H1 (cell line): Measurements from ENCODE around the gene RNF2. TPM values are rescaled to one million over a fixed set of nuclear protein-coding genes. Genes with fewer than 3 reads are reported as not detected.

Experiments used
- CTCF ChIA-PET: fragments of 300-600 bp; sonication (Branson Sonifier 250); formaldehyde crosslinking; loops from one replicate; lab custom pipeline; 2021; ENCODE audit not compliant: partially characterized antibody; lab: Charles Lee
- POLR2A ChIA-PET: fragments of 300-600 bp; sonication (Branson Sonifier 250); formaldehyde crosslinking; loops from one replicate; lab custom pipeline; 2021; ENCODE audit warnings: inconsistent platforms; ENCODE audit not compliant: partially characterized antibody; lab: Charles Lee
- DNase-seq, 2 experiments: peaks; one replicate each; pipeline versions ENCODE4 v3.0.0 to v3.0.0-alpha.2; 2010 to 2022; ENCODE audit warnings: low spot score in 2 of 2, low read depth in 1 of 2, mixed read lengths in 1 of 2
- FAIRE-seq: peaks from 2 replicates; lab custom pipeline; 2011; peaks lifted over from hg19 to GRCh38; lab: Jason Lieb, UNC
- H2AFZ ChIP-seq: 2 replicates; pipeline ENCODE4 v1.8.1; 2012; ENCODE audit warnings: low read length, inconsistent platforms
- H2AK5ac ChIP-seq: 2 replicates; pipeline ENCODE4 v1.6.1; 2013; ENCODE audit warnings: low read depth, low read length
- H2BK120ac ChIP-seq: replicated peaks from 2 replicates; pipeline ENCODE3; 2013; ENCODE audit warnings: low read depth, low read length, inconsistent platforms
- H2BK12ac ChIP-seq: 2 replicates; pipeline ENCODE4 v1.6.1; 2013; ENCODE audit warnings: low read depth, low read length
- H2BK15ac ChIP-seq: 2 replicates; pipeline ENCODE4 v1.6.1; 2013; ENCODE audit warnings: low read length
- H2BK20ac ChIP-seq: 2 replicates; pipeline ENCODE4 v1.6.1; 2013; ENCODE audit warnings: low read length
- H2BK5ac ChIP-seq: 2 replicates; pipeline ENCODE4 v1.6.1; 2013; ENCODE audit warnings: low read depth, low read length
- H3K14ac ChIP-seq: 2 replicates; pipeline ENCODE4 v1.6.1; 2013; ENCODE audit warnings: inconsistent platforms; ENCODE audit not compliant: insufficient read length
- H3K18ac ChIP-seq: 2 replicates; pipeline ENCODE4 v1.6.1; 2013; ENCODE audit warnings: low read length; ENCODE audit errors: extremely low read depth
- H3K23ac ChIP-seq: 2 replicates; pipeline ENCODE4 v1.6.1; 2013; ENCODE audit warnings: inconsistent platforms; ENCODE audit not compliant: insufficient read length
- H3K23me2 ChIP-seq: 2 replicates; pipeline ENCODE4 v1.6.1; 2013; ENCODE audit warnings: low read depth, low read length
- H3K27ac ChIP-seq: 2 replicates; pipeline ENCODE4 v1.6.1; 2011; ENCODE audit warnings: low read depth, low read length, inconsistent platforms
- H3K27me3 ChIP-seq, 4 experiments: replicated peaks in 1 of 4; 1 replicate in 1 of 4; 2 replicates in 3 of 4; pipeline versions ENCODE4 v1.6.1 to v1.8.1; 2011 to 2013; ENCODE audit warnings: low read length in 3 of 4, mild to moderate bottlenecking in 3 of 4, inconsistent platforms in 2 of 4, mixed read lengths in 2 of 4, moderate library complexity in 1 of 4; ENCODE audit not compliant: control insufficient read depth in 3 of 4, insufficient read depth in 3 of 4; ENCODE audit errors: extremely low read depth in 1 of 4
- H3K36me3 ChIP-seq, 4 experiments: 2 replicates each; pipeline versions ENCODE4 v1.6.1 to v1.8.1; 2011 to 2013; ENCODE audit warnings: mild to moderate bottlenecking in 4 of 4, low read length in 3 of 4, moderate library complexity in 2 of 4, control low read depth in 1 of 4, inconsistent platforms in 1 of 4; ENCODE audit not compliant: insufficient read depth in 4 of 4, control insufficient read depth in 2 of 4
- H3K4ac ChIP-seq: replicated peaks from 2 replicates; pipeline ENCODE3; 2013; ENCODE audit warnings: low read length, low read depth, mixed read lengths, inconsistent platforms; ENCODE audit not compliant: insufficient read length
- H3K4me1 ChIP-seq, 4 experiments: replicated peaks in 1 of 4; 1 replicate in 1 of 4; 2 replicates in 3 of 4; pipeline versions ENCODE4 v1.6.1 to v1.8.1; 2011 to 2013; ENCODE audit warnings: low read length in 3 of 4, inconsistent platforms in 2 of 4, mixed read lengths in 1 of 4; ENCODE audit not compliant: insufficient read depth in 4 of 4, control insufficient read depth in 3 of 4
- H3K4me2 ChIP-seq, 2 experiments: 2 replicates each; pipeline versions ENCODE4 v1.6.1 to v1.8.1; 2011 to 2013; ENCODE audit warnings: low read depth in 2 of 2, low read length in 2 of 2, control low read depth in 1 of 2, inconsistent platforms in 1 of 2, mild to moderate bottlenecking in 1 of 2; ENCODE audit not compliant: insufficient read depth in 1 of 2
- H3K4me3 ChIP-seq, 4 experiments: fragments of 200-600, 300-600 bp in 1 of 4; sonication (generic), shearing (Covaris generic), sonication (Bioruptor Twin) in 1 of 4; 2 replicates each; pipeline versions ENCODE4 v1.5.1 to v1.8.1; 2011 to 2016; ENCODE audit warnings: low read length in 4 of 4, low read depth in 3 of 4, control low read depth in 2 of 4, inconsistent platforms in 2 of 4, mild to moderate bottlenecking in 2 of 4, mixed read lengths in 1 of 4, moderate library complexity in 1 of 4; ENCODE audit not compliant: insufficient read depth in 2 of 4; ENCODE audit errors: extremely low read depth in 1 of 4
- H3K56ac ChIP-seq: replicated peaks from 2 replicates; pipeline ENCODE3; 2013; ENCODE audit warnings: low read depth, mild to moderate bottlenecking, mixed read lengths, low read length, inconsistent platforms; ENCODE audit not compliant: insufficient read length
- H3K79me1 ChIP-seq: 2 replicates; pipeline ENCODE4 v1.6.1; 2013; ENCODE audit warnings: low read depth, low read length, control low read depth
- H3K79me2 ChIP-seq, 2 experiments: 2 replicates each; pipeline versions ENCODE4 v1.6.1 to v1.8.1; 2012 to 2013; ENCODE audit warnings: low read length in 2 of 2, mild to moderate bottlenecking in 2 of 2, inconsistent platforms in 1 of 2; ENCODE audit not compliant: insufficient read depth in 2 of 2, control insufficient read depth in 1 of 2
- H3K9ac ChIP-seq, 4 experiments: replicated peaks in 1 of 4; 1 replicate in 1 of 4; 2 replicates in 3 of 4; pipeline versions ENCODE4 v1.6.1 to v1.8.1; 2011 to 2013; ENCODE audit warnings: low read depth in 3 of 4, low read length in 3 of 4, control low read depth in 2 of 4, mild to moderate bottlenecking in 2 of 4, moderate library complexity in 2 of 4, inconsistent platforms in 1 of 4; ENCODE audit errors: extremely low read depth in 1 of 4
- H3K9me3 ChIP-seq, 2 experiments: 2 replicates each; pipeline versions ENCODE4 v1.6.1 to v1.8.1; 2012 to 2013; ENCODE audit warnings: mild to moderate bottlenecking in 2 of 2, moderate library complexity in 2 of 2, control low read depth in 1 of 2, inconsistent platforms in 1 of 2, low read depth in 1 of 2, low read length in 1 of 2, mixed read lengths in 1 of 2; ENCODE audit not compliant: insufficient read depth in 2 of 2
- H4K20me1 ChIP-seq, 2 experiments: replicated peaks in 1 of 2; 2 replicates each; pipeline versions ENCODE3 to v1.8.1; 2011 to 2013; ENCODE audit warnings: inconsistent platforms in 2 of 2, low read length in 2 of 2, mild to moderate bottlenecking in 1 of 2; ENCODE audit not compliant: insufficient read depth in 2 of 2, control insufficient read depth in 1 of 2
- H4K5ac ChIP-seq: 2 replicates; pipeline ENCODE4 v1.6.1; 2013; ENCODE audit warnings: low read length, low read depth, mixed read lengths, inconsistent platforms; ENCODE audit not compliant: insufficient read length
- H4K8ac ChIP-seq: 2 replicates; pipeline ENCODE4 v1.8.0; 2013; ENCODE audit warnings: mild to moderate bottlenecking, moderate library complexity, low read length, inconsistent platforms; ENCODE audit not compliant: insufficient read depth; ENCODE audit errors: extremely low read depth
- H4K91ac ChIP-seq: replicated peaks from 2 replicates; pipeline ENCODE3; 2013; ENCODE audit warnings: low read length, mixed read lengths, inconsistent platforms; ENCODE audit not compliant: insufficient read length
- CBX8 ChIP-seq: fragments of 300-800, 300-1000 bp; sonication (generic); IDR thresholded peaks from 2 replicates; pipeline ENCODE4 v1.7.1; 2016; ENCODE audit warnings: low read depth, low read length, borderline replicate concordance
- CEBPB ChIP-seq: IDR thresholded peaks from 2 replicates; pipeline ENCODE4 v1.6.1; 2012; ENCODE audit warnings: low read depth, low read length
- E2F6 ChIP-seq: IDR thresholded peaks from 2 replicates; pipeline ENCODE4 v1.6.1; 2012; ENCODE audit warnings: inconsistent platforms
- GABPA ChIP-seq: IDR thresholded peaks from 2 replicates; pipeline ENCODE4 v1.6.1; 2011; ENCODE audit warnings: mild to moderate bottlenecking, low read length, moderate library complexity, borderline replicate concordance; ENCODE audit not compliant: insufficient read depth
- HDAC2 ChIP-seq, 2 experiments: fragments of 300-600 bp in 1 of 2; sonication (generic) in 1 of 2; IDR thresholded peaks; 2 replicates each; pipeline ENCODE4 v1.6.1; 2011 to 2012; ENCODE audit warnings: low read depth in 2 of 2, low read length in 2 of 2, mild to moderate bottlenecking in 2 of 2, moderate library complexity in 2 of 2, borderline replicate concordance in 1 of 2, inconsistent platforms in 1 of 2
- KDM1A ChIP-seq: fragments of 200-600, 300-600 bp; sonication (generic); IDR thresholded peaks from 2 replicates; pipeline ENCODE4 v1.7.1; 2016; ENCODE audit warnings: mild to moderate bottlenecking, low read length, borderline replicate concordance
- MAFK ChIP-seq: IDR thresholded peaks from 2 replicates; pipeline ENCODE4 v1.6.1; 2012; ENCODE audit warnings: low read depth, mild to moderate bottlenecking, improper control_type of control experiment, low read length
- MAX ChIP-seq: IDR thresholded peaks from 2 replicates; pipeline ENCODE4 v1.6.1; 2012; ENCODE audit warnings: inconsistent platforms
- POU5F1 ChIP-seq: IDR thresholded peaks from 2 replicates; pipeline ENCODE4 v1.6.1; 2011; ENCODE audit warnings: low read depth, mild to moderate bottlenecking, low read length, moderate library complexity
- RXRA ChIP-seq: IDR thresholded peaks from 2 replicates; pipeline ENCODE4 v1.6.1; 2011; ENCODE audit warnings: low read depth, mild to moderate bottlenecking, low read length, moderate library complexity; ENCODE audit not compliant: insufficient read depth
- TBP ChIP-seq: IDR thresholded peaks from 2 replicates; pipeline ENCODE4 v1.6.1; 2011; ENCODE audit warnings: low read depth, low read length, improper control_type of control experiment
- WGBS, 2 experiments: shearing (Covaris generic) in 1 of 2; methylation state at CpG; one replicate each; pipeline versions ENCODE4 v1.1.6 to v1.1.7; 2013 to 2015; ENCODE audit warnings: low lambda C conversion rate in 2 of 2, mixed read lengths in 2 of 2, inconsistent platforms in 1 of 2, low coverage in 1 of 2, missing lambda C conversion rate in 1 of 2; ENCODE audit not compliant: insufficient replicate concordance in 2 of 2, insufficient coverage in 1 of 2, insufficient read length in 1 of 2; ENCODE audit errors: extremely low coverage in 1 of 2, missing lambda C conversion rate in 1 of 2; 5-methylcytosine and 5-hydroxymethylcytosine counted together
- polyA plus RNA-seq, 7 experiments: library from polyadenylated mRNA; depleted of rRNA in 3 of 7; stranded (reverse) in 5 of 7; unstranded in 2 of 7; fragments of >200 nt in 5 of 7; fragments of 200-250 nt in 2 of 7; gene quantifications; 1 replicate in 5 of 7; 2 replicates in 1 of 7; 4 replicates in 1 of 7; pipeline versions ENCODE4 v1.2.1 to v1.2.3, GENCODE V29; 2011 to 2013; ENCODE audit warnings: missing spikeins in 2 of 7, mixed read lengths in 2 of 7
- total RNA-seq: library from RNA; stranded (reverse); fragmentation: NEBNext Ultra II Directional; extraction: Animal tissue kit (Norgen Biotek cat#: 25700); gene quantifications from 2 replicates; pipeline ENCODE4 v1.2.1, GENCODE V29; 2021

RNF2 gene
- total and polyA plus RNA-seq, 2 of the 8 experiments (the other 6 are each of a cell fraction or from before 2014, with no cell fraction given): 28.9 to 58.9 TPM

GRCh38 chr1:185139246-185139645, 93.9 kb downstream of the RNF2 start:
- Histone ChIP-seq H3K14ac (no peak overlapping the region), H2AK5ac (no peak overlapping the region), H4K5ac (no peak overlapping the region), H3K23ac (no peak overlapping the region), H2AFZ (no peak overlapping the region), H3K23me2 (no peaks in the 10 kb centered on the region), H2BK5ac (no peak overlapping the region), H3K4me1 (no peaks in the 10 kb centered on the region), H3K18ac (no peak overlapping the region), H2BK20ac (no peak overlapping the region), H3K4me3 (no peak overlapping the region), H4K20me1 (no peaks in the 10 kb centered on the region), H3K9ac (no peak overlapping the region), H3K4me2 (no peak overlapping the region), H2BK15ac (no peak overlapping the region), H4K91ac (no peak overlapping the region), H3K27me3 (no peaks in the 10 kb centered on the region), H3K56ac (no peak overlapping the region), H3K4ac (no peak overlapping the region), H2BK120ac (no peak overlapping the region), H3K79me1 (no peaks in the 10 kb centered on the region), H3K27ac (no peak overlapping the region), H3K79me2 (no peaks in the 10 kb centered on the region), H3K36me3 (peaks cover 0 to 40% (median 2%) of the 10 kb centered on the region in 4 experiments; a peak in 4 of 8 replicates), H3K9me3 (no peaks in the 10 kb centered on the region), H2BK12ac (no peak overlapping the region), H4K8ac (no peak overlapping the region)
- ChIA-PET POLR2A (no interaction called here), CTCF (interaction anchor here (1.6 kb wide), 1 partner anchor 31 kb away, joined by 3 read pairs; no protein-coding TSS in a partner anchor)
- FAIRE-seq (no peak), DNase-seq (no peak)
- WGBS, 2 experiments: 99% methylated on average over 4 of the region's 4 CpGs; no CpG with 5 or more reads in 1 of the 2 experiments
- TF ChIP-seq TBP: no peak
- TF ChIP-seq GABPA: no peak
- TF ChIP-seq CBX8: no peak
- TF ChIP-seq RXRA: no peak
- TF ChIP-seq POU5F1: no peak
- TF ChIP-seq CEBPB: no peak
- TF ChIP-seq HDAC2 (IDR thresholded peaks at IDR 0.05; ENCODE audit: borderline replicate concordance in 1 of 2, low read depth in 2 of 2, low read length in 2 of 2): no peak
- TF ChIP-seq MAX: no peak
- no peak for TF ChIP-seq E2F6
- TF ChIP-seq MAFK: no peak
- no peak for TF ChIP-seq KDM1A
